Stimulated activated CD4-positive, alpha-beta T cell treated with anti-CD3 and anti-CD28 coated beads, Interleukin-12 subunit alpha, Interleukin-12 subunit beta, amount 100 ng/mL, for 24 hours (primary cell): ENCODE measurements around the gene ADI1.
"Not testable (repeated sequence)": the region's sequence is repeated elsewhere in the genome, so short reads cannot be mapped to it uniquely, and the experiment has no call there.

Source experiments
- DNase-seq, 2 experiments: peaks; one replicate each; pipeline ENCODE4 v3.0.0-alpha.2; 2020; ENCODE audit warnings: low read depth in 2 of 2

ADI1 gene

DNA sequence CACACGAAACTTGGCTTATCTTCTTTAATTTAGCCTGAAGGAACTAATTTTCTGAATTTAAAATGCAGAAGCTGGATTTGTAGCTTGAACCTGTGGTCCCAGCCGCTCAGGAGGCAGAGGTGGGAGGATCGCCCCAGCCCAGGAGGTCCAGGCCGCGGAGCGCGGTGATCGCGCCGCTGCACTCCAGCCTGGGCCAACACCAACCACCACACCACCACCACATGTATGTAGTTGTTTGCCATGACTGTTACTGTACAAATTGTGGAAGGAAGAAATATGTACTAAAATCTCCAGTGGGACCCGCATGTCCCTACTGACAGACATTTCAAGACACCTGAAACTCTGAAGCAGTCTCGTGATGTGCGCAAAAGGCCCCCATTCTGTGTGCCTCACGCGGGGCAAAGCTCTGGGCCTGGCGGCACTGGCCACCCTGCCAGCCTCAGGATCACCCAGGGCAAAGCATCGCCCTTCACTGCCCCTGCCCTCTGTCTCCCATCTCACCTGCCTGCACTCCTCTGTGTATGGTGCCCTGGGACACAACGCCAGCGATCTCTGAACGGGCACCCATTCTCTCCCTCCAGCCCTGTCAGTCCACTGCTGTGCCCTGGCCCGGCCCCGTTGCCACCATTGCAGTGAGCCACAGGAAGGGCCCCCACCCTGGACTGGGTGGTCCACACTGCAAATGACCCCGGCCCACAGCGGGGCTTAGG is 10.1 kb upstream of the ADI1 start:
- no peak for DNase-seq

- no peak for DNase-seq
These were observed 8.8 kb upstream of the ADI1 start for GRCh38 chr2:3527886-3528785.

DNA sequence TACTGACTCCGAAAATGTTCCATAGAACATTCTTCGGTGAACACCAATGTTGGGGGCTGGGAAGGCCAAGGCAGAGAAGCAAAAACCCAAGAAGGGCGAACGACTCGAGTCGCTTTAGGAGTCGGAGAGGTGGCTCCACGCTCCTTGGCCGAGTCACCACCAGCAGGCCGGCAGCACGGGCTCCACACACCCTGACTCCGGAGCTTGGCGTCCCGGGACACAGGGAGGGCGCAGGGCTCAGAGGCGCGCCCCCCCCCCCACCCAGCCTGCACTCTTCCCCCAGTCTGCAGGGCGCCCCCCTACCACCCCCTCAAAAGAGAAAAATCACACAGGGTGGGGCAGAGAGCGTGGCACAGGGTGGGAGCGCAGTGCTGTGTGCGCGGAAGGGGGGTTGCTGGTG is 7.5 kb upstream of the ADI1 start:
- DNase-seq = no peak

- no peak for DNase-seq
These were observed 4.3 kb upstream of the ADI1 start for GRCh38 chr2:3523551-3524041.

- no peak for DNase-seq
These were observed 3.7 kb upstream of the ADI1 start for GRCh38 chr2:3522961-3523421.

DNA sequence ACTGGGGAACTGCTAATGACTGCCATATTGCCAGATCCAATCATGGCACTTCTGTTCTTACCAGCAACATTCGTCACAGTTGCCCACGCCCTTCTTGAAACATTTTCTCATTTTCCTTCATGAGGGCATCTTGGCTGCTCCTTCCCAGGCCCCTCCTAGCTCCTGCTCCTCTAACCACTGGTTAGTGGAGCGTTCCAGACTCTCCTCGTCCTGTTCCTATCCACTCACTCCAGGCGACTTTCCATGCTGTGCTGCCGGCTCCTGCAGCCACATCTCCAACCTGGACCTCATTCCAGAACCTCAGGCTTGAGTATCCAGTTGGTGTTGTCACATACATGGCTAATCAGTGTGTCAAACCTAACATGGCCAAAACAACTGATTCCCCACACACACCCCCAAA is 1.3 kb upstream of the ADI1 start:
- no peak for DNase-seq

DNA sequence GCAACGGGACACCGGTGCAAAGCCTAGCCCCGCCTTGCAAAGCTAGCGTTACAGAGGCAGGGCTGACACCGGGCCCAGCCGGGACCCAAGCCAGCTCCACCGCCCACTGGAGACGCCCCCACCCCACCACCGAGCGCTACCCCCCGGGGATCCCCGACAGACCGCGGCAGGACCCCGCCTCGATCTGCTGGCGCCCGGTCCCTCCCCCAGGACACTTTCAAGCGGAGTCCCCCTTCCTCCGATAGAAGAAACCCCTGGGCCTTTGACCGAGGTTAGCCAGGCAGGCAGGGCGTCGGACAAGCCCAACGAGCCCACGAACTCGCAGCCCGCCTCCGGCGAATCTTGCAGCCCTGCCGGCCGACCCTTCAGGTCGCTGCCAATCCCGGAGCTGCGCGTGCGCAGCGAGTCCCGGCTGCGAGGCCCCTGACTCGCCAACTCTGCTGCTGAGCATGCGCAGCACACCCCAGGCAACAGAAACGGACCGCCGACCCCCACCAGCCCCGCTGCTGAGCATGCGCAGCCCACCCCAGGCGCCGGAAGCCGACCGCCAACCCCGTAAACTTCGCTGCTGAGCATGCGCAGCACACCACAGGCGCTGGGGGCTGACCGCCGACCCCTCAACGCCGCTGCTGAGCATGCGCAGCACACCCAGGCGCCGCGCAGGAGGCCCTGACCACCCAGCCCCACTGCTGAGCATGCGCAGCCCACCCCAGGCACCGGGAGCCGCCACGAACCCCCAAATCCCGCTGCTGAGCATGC is 656 bp downstream of the ADI1 start:
- peak; percentile 97 to 99 for DNase-seq

- DNase-seq = no peak
These were observed 1.3 kb downstream of the ADI1 start for GRCh38 chr2:3517948-3518495.

- DNase-seq = no peak
These were observed 2.5 kb downstream of the ADI1 start for GRCh38 chr2:3516831-3517230.

DNA sequence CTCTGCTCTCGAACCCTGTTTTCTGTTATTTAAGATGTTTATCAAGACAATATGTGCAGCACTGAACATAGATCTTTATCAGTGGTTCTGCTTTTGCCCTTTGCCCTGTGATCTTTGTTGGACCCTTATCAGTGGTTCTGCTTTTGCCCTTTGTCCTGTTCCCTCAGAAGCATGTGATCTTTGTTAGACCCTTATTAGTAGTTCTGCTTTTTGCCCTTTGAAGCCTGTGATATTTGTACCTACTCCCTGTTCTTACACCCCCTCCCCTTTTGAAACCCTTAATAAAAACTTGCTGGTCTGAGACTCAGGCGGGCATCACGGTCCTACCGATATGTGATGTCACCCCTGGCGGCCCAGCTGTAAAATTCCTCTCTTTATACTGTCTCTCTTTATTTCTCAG is 3.9 kb downstream of the ADI1 start:
- DNase-seq = not testable (repeated sequence)

- no peak for DNase-seq
These were observed 6.1 kb downstream of the ADI1 start for GRCh38 chr2:3513026-3513810.

DNA sequence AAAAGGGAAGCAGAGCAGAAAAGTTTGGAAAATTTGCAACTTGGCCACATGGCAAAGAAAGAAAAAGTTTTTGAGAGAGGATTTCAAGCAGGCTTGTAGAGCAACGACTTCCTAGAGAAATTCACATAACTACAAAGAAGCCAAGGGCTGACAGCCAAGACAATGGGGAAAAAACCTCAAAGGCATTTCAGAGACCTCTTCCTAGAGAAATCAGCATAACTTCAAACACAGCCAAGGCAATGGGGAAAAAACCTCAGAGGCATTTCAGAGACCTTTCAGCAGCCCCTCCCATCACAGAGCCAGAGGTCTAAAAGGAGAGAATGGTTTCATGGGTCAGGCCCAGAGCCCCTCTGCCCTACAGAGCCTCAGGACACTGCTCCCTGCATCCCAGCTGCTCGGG is 7.2 kb downstream of the ADI1 start:
- no peak for DNase-seq

GRCh38 chr2:3505771-3506170 is 13.6 kb downstream of the ADI1 start:
- no peak for DNase-seq

GRCh38 chr2:3504741-3505140 is 14.6 kb downstream of the ADI1 start:
- no peak for DNase-seq

DNA sequence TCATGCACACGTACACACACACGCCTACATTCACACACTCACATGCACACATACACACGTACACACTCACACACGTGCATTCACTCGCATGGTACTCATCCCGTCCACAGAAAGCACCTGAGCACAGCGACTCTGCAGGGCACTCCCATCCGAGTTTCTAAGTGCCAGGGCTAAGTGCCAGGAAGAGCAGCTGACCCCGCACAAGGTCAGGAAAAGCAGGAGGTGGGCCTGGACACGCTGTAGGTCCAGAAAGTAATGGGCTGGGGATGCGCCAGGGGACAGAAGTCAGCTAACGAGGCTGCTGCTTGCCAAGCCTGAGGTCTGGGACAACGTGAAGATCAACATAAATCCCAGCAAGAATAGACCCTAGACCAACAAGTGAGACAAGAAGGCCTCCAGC is 15.8 kb downstream of the ADI1 start:
- DNase-seq = no peak

GRCh38 chr2:3503046-3503445 is 16.3 kb downstream of the ADI1 start:
- no peak for DNase-seq

GRCh38 chr2:3500326-3500899 is 18.9 kb downstream of the ADI1 start:
- no peak for DNase-seq

GRCh38 chr2:3498783-3499394 is 20.4 kb downstream of the ADI1 start:
- DNase-seq = no peak

DNA sequence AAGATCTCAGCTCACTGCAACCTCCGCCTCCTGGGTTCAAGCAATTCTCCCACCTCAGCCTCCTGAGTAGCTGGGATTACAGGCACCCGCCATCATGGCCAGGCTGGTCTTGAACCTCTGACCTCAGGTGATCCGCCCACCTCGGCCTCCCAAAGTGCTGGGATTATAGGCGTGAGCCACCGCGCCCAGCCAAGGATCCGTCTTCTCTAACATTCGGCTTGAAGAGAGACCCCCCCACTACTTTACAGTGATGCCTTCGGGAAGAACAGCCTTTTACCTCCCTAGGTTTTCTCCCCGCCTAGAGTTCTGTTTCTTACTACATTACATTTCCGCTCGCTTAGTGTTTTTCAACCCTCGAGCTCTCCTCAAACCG is 22.6 kb downstream of the ADI1 start:
- not testable (repeated sequence) for DNase-seq

GRCh38 chr2:3494984-3495666 is 24.2 kb downstream of the ADI1 start:
- no peak for DNase-seq
